ENCODE data around the gene RLN3. TPM values are rescaled to one million over a fixed set of nuclear protein-coding genes. Genes with fewer than 3 reads are reported as not detected.

Gene RLN3
- polyA plus RNA-seq, 1 donor (not counting 4 experiments of a cell fraction or from before 2014, with no cell fraction given): not detected

DNA sequence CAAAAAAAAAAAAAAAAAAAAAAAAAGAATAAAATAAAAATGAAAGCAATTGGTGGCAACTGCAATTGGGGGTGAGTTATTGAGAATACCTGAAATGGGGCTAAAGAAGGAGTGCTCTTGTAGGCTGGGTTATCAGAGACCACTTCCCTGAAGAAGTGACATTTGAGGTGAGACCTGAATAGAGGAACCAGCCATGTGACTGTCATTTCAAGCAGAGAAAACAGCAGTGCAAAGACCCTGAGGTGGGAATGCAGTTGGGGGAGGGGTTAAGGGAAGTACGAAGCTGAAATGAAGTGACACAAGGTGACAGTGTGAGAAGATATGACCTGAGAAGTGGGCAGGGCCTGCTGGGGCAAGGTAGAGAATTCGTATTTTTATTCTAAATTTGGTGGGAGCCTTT is 38.2 kb downstream of the RLN3 start:
- H3K27me3 ChIP-seq (ENCODE audit: control insufficient read depth, extremely low read depth, insufficient read depth, low read length): peaks cover 12% of the 10 kb centered on the region
- H3K4me1 ChIP-seq (ENCODE audit: control insufficient read depth, extremely low read depth, insufficient read depth, low read length): no peaks in the 10 kb centered on the region
- H4K20me1 ChIP-seq (ENCODE audit: control insufficient read depth, extremely low read depth, insufficient read depth, low read length): no peaks in the 10 kb centered on the region
- DNase-seq (ENCODE audit: low read depth, low spot score): no peak
- no peak overlapping the region for H3K27ac ChIP-seq (ENCODE audit: control insufficient read depth, insufficient read depth, low read length)
- H3K9ac ChIP-seq (ENCODE audit: control insufficient read depth, extremely low read depth, insufficient read depth, low read length): no peak overlapping the region
- TF ChIP-seq, protein P1, sequence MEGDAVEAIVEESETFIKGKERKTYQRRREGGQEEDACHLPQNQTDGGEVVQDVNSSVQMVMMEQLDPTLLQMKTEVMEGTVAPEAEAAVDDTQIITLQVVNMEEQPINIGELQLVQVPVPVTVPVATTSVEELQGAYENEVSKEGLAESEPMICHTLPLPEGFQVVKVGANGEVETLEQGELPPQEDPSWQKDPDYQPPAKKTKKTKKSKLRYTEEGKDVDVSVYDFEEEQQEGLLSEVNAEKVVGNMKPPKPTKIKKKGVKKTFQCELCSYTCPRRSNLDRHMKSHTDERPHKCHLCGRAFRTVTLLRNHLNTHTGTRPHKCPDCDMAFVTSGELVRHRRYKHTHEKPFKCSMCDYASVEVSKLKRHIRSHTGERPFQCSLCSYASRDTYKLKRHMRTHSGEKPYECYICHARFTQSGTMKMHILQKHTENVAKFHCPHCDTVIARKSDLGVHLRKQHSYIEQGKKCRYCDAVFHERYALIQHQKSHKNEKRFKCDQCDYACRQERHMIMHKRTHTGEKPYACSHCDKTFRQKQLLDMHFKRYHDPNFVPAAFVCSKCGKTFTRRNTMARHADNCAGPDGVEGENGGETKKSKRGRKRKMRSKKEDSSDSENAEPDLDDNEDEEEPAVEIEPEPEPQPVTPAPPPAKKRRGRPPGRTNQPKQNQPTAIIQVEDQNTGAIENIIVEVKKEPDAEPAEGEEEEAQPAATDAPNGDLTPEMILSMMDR (optimal IDR thresholded peaks at IDR 0.05 in 1 of 3, IDR thresholded peaks at IDR 0.05 in 1 of 3, conservative IDR thresholded peaks at IDR 0.05 in 1 of 3; ENCODE audit: extremely low read depth in 1 of 3, insufficient read depth in 2 of 3, low read length in 3 of 3): no peak
- TF ChIP-seq EZH2 (IDR thresholded peaks at IDR 0.05; ENCODE audit: low read length): no peak
- no peaks in the 10 kb centered on the region for H3K79me2 ChIP-seq (ENCODE audit: control insufficient read depth, insufficient read depth, low read length)
- no peaks in the 10 kb centered on the region for H3K36me3 ChIP-seq (ENCODE audit: control insufficient read depth in 2 of 2, extremely low read depth in 1 of 2, insufficient read depth in 2 of 2, low read length in 2 of 2)
- H3K4me2 ChIP-seq (ENCODE audit: control insufficient read depth, extremely low read depth, insufficient read depth, low read depth, low read length): no peak overlapping the region
- FAIRE-seq: no peak
- H2AFZ ChIP-seq (ENCODE audit: control insufficient read depth, low read length): no peak overlapping the region
- dilution Hi-C loops (cut with MboI; ENCODE audit: extremely low pct_ligation_motif_present, low sequenced_read_pairs): no loop called here
- H3K9me1 ChIP-seq (ENCODE audit: control insufficient read depth, extremely low read depth, insufficient read depth, low read length): no peaks in the 10 kb centered on the region
- H3K9me3 ChIP-seq (ENCODE audit: control insufficient read depth, low read depth, low read length): no peaks in the 10 kb centered on the region
- no peak overlapping the region for H3K4me3 ChIP-seq (ENCODE audit: control insufficient read depth in 2 of 3, extremely low read depth in 1 of 3, insufficient read depth in 2 of 3, low read depth in 1 of 3, low read length in 3 of 3)

DNA sequence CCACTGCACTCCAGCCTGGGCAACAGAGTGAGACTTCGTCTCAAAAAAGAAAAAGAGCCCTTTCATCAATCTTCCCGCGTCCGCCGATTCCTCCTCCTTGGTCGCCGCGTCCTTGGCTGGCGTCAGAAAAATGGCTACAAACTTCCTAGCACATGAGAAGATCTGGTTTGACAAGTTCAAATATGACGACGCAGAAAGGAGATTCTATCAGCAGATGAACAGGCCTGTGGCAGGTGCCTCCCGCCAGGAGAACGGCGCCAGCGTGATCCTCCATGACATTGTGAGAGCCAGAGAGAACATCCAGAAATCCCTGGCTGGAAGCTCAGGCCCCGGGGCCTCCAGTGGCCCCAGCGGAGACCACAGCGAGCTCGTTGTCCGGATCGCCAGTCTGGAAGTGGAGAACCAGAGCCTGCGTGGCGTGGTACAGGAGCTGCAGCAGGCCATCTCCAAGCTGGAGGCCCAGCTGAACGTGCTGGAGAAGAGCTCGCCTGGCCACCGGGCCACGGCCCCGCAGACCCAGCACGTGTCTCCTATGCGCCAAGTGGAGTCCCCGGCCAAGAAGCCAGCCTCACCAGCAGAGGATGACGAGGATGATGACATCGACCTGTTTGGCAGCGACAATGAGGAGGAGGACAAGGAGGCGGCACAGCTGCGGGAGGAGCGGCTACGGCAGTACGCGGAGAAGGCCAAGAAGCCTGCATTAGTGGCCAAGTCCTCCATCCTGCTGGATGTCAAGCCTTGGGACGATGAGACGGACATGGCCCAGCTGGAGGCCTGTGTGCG is 42.5 kb downstream of the RLN3 start:
- no peak for TF ChIP-seq EZH2 (IDR thresholded peaks at IDR 0.05; ENCODE audit: low read length)
- TF ChIP-seq, protein P1 (optimal IDR thresholded peaks at IDR 0.05 in 1 of 3, IDR thresholded peaks at IDR 0.05 in 1 of 3, conservative IDR thresholded peaks at IDR 0.05 in 1 of 3; ENCODE audit: extremely low read depth in 1 of 3, insufficient read depth in 2 of 3, low read length in 3 of 3): no peak
- H3K4me1 ChIP-seq (ENCODE audit: control insufficient read depth, extremely low read depth, insufficient read depth, low read length): peaks cover 23% of the 10 kb centered on the region
- H3K9me1 ChIP-seq (ENCODE audit: control insufficient read depth, extremely low read depth, insufficient read depth, low read length): no peaks in the 10 kb centered on the region
- dilution Hi-C loops (cut with MboI; ENCODE audit: extremely low pct_ligation_motif_present, low sequenced_read_pairs): no loop called here
- no peak overlapping the region for H3K4me3 ChIP-seq (ENCODE audit: control insufficient read depth in 2 of 3, extremely low read depth in 1 of 3, insufficient read depth in 2 of 3, low read depth in 1 of 3, low read length in 3 of 3)
- no peak for FAIRE-seq
- no peak overlapping the region for H3K4me2 ChIP-seq (ENCODE audit: control insufficient read depth, extremely low read depth, insufficient read depth, low read depth, low read length)
- peaks cover 1% of the 10 kb centered on the region for H3K79me2 ChIP-seq (ENCODE audit: control insufficient read depth, insufficient read depth, low read length)
- no peaks in the 10 kb centered on the region for H3K36me3 ChIP-seq (ENCODE audit: control insufficient read depth in 2 of 2, extremely low read depth in 1 of 2, insufficient read depth in 2 of 2, low read length in 2 of 2)
- no peaks in the 10 kb centered on the region for H4K20me1 ChIP-seq (ENCODE audit: control insufficient read depth, extremely low read depth, insufficient read depth, low read length)
- H3K27me3 ChIP-seq (ENCODE audit: control insufficient read depth, extremely low read depth, insufficient read depth, low read length): peaks cover 23% of the 10 kb centered on the region
- H3K9ac ChIP-seq (ENCODE audit: control insufficient read depth, extremely low read depth, insufficient read depth, low read length): no peak overlapping the region
- H2AFZ ChIP-seq (ENCODE audit: control insufficient read depth, low read length): no peak overlapping the region
- no peak overlapping the region for H3K27ac ChIP-seq (ENCODE audit: control insufficient read depth, insufficient read depth, low read length)
- H3K9me3 ChIP-seq (ENCODE audit: control insufficient read depth, low read depth, low read length): no peaks in the 10 kb centered on the region
- DNase-seq (ENCODE audit: low read depth, low spot score): no peak

Measured in keratinocyte (primary cell).